GM18511 (cell line): ENCODE data around the gene CFAP251.
"Not testable (repeated sequence)": the region's sequence is repeated elsewhere in the genome, so short reads cannot be mapped to it uniquely, and the experiment has no call there.

ENCODE experiments used
- ATAC-seq: cut with Tn5 transposase; IDR thresholded peaks from one replicate; pipeline ENCODE4 v1.9.1; 2021; ENCODE audit warnings: mild to moderate bottlenecking, moderate library complexity; ENCODE audit not compliant: unreplicated experiment

Gene CFAP251

DNA sequence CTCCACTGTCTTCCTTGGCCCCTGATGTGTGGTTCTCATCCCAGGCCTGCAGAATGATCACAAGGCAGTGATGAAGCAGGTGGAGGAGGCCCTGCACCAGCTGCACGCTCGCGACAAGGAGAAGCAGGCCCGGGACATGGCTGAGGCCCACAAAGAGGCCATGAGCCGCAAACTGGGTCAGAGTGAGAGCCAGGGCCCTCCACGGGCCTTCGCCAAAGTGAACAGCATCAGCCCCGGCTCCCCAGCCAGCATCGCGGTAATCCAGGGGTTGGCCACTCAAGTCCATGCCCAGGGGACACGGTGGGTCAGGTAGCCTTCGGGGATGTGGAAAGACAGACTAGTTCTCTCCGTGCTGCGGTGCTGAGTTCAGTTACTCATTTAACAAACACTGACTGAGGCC is 18.8 kb upstream of the CFAP251 start:
- ATAC-seq = no peak

DNA sequence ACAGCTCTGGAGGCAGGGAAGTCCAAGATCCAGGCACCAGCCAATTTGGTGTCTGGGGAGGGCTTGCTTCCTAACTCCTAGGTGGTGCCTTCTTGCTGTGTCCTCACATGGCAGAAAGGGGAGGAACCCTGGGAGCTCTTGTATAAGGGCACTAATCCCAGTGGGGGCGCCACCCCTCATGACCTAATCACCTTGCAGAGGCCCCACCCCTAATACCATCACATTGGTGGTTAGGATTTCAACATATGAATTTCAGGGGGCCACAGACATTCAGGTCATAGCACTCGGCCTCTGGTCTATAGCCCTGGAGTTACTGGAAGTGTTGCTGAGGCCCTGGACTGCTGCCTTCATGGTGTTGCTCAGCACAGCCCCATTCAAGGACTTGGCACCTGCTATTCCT is 15.2 kb upstream of the CFAP251 start:
- no peak for ATAC-seq

DNA sequence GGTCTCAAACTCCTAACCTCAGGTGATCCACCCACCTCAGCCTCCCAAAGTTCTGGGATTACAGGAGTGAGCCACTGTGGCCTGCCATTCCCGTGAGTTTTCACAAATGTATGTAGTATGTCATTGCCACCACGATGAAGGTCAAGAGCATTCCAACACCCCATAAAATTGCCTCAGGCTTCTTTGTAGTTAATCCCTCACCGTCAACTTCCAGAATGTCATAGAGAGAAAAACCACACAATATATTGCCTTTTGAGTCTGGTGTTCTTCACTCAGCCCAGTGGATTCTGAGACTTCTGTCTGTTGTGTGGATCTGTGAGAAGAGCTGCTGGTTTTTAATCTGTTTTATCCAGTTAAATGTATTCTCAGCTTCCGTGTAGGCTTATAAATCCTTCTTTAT is 12.6 kb upstream of the CFAP251 start:
- ATAC-seq = no peak

DNA sequence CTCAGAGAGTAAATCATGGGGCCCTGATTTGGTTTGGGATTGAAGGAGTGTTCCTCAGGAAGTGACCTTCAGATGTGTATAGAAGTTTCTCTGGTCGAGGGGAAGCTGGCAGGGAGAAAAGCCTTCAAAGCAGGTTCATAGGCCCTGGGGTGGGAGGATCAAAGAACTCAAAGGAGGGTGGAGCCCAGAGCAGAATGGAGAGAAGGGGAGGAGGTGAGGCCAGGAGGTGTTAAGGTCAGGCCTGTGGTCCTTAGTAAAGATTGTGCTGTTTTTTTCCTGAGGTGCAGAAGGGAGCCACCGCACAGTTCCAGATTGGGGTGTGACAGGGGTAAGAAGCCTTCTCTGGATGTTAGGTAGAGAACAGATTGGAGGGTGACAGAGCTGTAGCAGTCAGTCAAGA is 9.7 kb upstream of the CFAP251 start:
- no peak for ATAC-seq

DNA sequence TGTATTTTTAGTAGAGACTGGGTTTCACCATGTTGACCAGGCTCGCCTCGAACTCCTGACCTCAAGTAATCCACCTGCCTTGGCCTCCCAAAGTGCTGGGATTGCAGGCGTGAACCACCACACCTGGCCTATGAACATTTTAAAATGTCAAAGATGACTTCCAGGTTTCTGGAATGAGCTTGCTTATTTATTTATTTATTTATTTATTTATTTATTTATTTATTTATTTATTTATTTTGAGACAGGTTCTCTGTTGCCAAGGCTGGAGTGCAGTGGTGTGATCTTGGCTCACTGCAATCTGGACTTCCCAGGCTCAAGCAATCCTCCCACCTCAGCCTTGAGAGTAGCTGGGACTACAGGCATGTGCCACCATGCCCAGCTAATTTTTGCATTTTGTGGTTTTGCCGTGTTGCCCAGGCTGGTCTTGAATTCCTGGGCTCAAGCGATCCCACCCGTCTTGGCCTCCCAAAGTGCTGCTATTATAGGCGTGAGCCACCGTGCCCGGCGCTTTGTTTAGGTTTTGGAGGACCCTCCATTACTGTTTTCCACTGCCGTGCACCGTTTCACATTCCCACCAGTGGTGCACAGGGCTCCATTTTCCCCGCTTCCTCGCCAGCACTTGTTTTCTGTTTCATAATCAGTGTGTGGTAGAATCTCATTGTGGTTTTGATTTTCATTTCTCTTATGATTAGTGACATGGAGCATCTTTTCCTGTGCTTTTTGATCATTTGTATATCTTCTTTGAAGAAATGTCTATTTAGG is 6.4 kb upstream of the CFAP251 start:
- ATAC-seq = peak; percentile 52

DNA sequence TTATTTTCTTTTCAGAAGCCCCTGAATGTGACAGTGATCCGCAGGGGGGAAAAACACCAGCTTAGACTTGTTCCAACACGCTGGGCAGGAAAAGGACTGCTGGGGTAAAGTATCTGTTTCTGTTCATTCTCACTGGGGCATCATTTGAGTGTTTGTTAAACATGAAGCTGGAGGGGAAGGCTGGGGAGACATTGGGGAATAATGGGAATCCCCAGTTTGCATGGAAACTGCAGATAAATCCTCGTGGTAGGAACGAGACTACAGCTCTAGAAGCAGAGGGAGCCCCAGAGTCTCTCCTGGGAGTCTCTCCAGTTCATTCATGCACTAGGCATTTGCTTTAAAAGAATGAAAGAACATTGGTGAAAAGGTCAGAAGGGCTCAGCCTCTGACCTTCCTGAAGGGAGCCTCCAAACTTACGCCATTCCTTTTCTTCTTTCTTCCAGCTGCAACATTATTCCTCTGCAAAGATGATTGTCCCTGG is 2.5 kb upstream of the CFAP251 start:
- ATAC-seq = no peak

DNA sequence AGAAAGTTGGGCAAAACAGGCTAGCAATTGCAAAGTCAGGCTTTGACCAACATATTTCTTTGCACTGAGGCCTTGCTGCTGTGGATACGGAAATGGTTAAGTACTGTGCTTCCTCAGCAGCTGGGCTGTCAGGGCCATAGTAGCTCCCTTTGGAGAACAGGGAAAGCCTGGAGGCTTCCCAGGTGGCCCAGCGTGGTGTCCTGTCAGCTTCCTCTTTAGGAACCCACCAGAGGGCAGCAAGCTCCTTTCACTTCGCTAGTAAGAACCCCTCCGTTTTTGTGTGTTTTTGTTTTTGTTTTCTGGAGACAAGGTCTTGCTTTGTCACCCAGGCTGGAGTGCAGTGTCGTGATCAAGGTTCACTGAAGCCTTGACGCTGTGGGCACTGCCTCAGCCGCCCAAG is 1.7 kb upstream of the CFAP251 start:
- ATAC-seq = no peak

DNA sequence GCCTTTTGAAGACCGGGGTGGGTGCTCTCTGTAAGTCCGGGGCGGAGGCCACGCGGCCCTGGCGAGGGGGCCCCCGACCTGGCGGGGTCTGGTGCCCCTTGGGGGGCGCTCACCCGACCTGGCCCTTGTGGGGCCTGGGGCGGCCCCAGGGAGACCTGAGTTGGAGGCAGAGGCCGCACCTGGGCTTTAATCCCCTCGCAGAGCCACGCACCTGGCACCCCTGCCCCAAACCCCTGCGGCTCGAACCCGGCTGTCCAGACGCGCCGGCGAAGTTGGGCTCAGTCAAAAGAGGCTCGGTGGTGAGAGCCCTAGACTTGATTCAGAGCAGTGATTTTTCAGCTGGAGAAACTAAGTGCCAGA is 267 bp downstream of the CFAP251 start:
- peak; percentile 36 for ATAC-seq

DNA sequence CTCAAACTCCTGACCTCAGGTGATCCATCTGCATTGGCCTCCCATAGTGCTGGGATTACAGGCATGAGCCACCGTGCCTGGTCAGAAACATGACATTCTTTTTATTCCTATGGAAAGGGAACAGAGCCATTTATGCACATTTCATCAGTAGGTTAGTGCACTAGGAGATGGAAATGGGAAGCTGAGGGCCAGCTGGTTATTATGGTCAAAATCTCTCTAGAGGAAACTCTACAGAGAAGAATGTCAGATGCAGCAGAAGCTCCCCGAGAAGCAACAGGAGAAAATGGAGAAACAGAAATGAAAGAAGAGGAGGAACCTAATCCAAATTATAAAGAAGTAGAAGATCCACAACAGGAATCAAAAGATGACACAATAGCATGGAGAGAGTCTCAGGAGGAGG is 2.7 kb downstream of the CFAP251 start:
- ATAC-seq = no peak

DNA sequence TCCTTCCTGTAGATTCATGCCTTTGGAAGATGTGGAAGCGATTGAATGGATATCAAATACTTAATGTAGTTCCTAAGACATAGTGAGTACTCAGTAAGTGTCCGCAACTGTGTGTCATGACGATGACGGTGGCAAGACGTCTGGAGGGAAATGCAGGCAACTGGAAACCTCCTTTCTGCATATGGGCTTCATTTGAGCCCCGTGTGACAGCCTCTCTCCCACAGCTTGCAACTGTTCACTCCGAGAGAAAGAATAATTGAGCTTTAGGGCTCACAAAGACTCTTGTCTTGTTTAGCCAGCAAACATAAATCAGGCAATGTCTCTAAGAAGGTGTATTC is 6.9 kb downstream of the CFAP251 start:
- ATAC-seq = no peak

DNA sequence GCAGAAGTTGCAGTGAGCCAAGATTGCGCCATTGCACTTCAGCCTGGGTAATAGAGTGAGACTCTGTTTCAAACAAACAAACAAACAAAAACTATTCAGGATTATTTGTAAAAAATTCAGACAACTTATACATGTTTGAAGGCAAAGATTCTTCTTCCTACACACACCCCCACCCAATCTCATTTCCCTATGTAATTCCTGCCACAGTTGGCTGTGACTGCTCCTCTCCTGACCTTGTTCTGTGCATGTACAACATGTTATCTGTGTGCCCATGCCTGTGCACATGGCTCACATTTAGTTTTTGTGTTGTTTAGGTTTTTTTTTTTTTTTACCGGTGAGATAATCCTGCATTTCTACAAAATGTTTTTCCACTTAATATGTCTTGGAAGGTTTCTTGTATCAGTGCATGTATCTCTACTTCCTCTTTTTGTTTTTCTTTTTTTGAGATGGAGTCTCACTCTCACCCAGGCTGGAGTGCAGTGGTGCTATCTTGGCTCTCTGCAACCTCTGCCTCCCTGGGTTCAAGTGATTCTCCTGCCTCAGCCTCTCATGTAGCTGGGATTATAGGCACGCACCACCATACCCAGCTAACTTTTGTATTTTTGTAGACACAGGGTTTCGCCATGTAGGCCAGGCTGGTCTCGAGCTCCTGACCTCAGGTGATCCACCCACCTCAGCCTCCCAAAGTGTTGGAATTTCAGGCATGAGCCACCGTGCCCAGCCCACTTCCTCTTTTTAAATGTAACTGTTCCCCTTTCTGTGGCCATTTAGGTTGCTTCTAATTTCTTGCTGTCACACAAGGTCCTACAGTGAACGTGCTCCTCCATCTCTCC is 8.7 kb downstream of the CFAP251 start:
- ATAC-seq = no peak

DNA sequence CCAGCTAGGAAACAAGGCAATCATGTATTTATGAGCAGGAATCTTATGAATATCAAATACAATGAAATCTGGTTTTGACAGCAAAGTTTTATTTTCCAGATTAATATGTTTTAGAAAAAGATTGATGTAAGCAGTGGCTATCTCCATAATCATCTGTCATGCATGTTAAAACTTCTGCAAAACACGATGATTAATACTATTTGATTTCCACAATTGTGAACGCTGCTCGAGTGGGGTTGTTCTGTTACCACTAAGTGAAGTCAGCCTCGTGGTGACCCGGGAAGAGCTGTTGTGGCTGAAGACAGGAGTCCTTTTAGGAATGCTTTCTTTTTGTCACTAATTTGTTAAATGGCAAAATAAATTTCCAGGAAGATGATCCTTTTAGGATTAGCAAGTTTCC is 9.4 kb downstream of the CFAP251 start:
- ATAC-seq = no peak

DNA sequence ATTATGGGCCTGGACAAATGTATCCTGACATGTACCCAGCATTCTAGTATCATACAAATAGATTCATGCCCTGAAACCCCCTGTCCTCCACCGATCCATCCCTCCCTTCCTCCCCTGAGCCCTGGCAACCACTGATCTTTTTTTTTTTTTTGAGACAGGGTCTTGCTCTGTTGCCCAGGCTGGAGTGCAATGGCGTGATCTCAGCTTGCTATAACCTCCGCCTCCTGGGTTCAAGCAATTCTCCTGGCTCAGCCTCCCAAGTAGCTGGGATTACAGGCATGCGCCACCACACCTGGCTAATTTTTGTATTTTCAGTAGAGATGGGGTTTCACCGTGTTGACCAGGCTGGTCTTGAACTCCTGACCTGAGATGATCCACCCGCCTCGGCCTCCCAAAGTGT is 11.2 kb downstream of the CFAP251 start:
- ATAC-seq = not testable (repeated sequence)

DNA sequence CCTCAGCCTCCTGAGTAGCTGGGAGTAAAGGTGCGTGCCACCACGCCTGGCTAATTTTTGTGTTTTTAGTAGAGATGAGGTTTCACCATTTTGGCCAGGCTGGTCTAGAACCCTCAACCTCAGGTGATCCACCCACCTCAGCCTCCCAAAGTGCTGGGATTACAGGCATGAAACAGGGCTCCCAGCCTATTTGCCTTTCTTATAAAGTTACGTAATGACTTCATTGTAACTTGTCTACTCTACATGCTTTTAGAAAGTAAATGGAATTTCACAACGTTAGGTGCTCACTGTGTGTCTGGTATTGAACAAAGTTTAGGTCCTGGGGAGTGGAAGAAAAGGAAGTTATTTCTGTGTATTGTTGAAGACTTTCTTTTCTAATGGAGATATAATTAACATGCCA is 12.5 kb downstream of the CFAP251 start:
- no peak for ATAC-seq

DNA sequence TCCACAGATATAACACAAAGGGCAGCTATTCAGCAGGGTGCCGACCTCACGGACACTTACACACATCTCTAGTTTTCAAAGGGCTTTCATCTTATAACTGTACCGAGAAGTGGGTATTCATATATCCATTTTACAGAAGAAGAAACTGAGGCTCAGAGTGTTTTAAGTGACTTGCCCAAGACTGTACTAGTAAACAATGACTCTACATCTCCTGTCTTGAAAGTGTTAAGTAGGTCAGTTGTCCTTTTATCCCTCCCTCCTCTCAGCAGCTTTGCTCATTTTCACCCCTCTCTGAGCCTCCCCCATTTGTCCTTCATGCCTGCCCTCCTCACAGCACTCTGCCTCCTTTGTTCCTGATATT is 13.8 kb downstream of the CFAP251 start:
- no peak for ATAC-seq

DNA sequence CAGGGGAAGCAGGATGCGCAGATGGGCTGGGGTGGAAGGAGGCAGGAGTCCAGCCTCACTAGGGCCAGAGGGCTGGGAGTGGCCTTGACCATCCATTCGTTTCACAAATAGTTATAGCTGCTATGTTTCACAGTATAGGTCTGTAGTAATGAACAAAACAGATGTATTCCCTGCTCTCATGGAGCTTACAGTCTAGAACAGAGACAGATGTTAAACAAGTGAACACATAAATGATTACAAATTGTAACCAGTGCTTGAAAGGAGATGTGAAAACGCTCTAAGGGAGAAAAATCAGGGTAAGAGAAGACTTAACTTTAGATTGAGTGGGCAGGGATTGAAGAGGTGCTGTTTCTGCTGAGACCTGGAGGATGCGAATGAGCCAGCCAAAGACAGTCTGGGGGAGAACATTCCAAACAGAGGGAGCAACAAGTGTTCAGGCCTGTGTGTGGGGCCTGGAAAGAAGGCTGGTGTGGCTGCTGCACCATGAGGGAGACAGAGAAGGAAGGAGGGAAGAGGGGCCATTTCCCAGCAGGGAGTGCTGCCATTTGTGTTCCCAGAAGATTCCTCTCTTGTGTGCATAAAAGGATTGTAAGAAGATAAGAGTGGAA is 14.6 kb downstream of the CFAP251 start:
- no peak for ATAC-seq

DNA sequence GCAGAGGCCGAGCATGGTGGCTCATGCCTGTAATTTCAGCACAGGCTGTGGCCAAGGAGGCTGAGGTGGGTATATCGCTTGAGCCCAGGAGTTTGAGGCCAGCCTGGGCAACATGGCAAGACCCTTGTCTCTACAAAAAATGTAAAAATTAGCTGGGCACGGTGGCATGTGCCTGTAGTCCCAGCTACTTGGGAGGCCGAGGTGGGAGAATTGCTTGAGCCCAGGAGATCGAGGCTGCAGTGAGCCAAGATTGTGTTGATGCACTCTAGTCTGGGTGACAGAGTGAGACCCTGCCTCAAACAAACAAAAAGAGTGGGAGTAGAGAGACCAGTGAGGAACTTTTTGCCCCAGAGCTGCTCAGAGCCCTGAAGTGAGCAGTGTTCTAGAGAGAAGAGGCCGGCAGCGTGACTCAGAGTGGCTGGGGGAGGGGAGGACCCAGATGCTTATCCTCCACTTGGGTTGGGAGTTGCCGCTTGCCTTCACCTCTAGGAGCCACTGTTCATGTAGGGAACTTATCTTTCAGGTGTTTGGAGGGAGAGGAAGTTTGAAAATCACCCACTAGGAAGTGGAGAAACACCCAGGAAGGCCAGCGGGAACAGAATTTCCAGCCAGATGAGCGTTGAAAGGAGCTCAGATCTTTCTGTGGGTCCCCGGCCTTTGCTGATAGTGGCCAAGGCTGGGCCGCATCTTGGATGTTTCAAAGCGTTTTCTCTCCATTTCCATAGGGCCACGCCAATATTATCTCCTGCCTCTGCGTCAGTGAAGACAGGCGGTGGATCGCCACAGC is 15.3 kb downstream of the CFAP251 start:
- no peak for ATAC-seq

DNA sequence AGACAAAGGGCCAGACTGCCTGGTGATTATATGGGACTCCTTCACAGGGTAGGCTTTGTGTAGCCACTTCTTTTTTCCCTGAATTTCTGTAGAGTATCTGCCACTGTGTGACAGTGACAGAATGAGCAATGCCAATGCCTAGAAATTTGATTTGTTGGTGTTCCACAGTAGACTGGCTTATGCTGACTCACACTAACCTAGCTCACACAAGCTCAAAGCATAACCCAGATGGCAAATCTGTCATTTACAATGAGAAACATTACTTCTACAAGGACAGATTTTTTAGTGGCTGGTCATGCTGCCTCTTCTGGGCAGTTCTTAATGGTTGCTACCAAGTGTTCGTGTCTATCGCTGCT is 15.9 kb downstream of the CFAP251 start:
- no peak for ATAC-seq

DNA sequence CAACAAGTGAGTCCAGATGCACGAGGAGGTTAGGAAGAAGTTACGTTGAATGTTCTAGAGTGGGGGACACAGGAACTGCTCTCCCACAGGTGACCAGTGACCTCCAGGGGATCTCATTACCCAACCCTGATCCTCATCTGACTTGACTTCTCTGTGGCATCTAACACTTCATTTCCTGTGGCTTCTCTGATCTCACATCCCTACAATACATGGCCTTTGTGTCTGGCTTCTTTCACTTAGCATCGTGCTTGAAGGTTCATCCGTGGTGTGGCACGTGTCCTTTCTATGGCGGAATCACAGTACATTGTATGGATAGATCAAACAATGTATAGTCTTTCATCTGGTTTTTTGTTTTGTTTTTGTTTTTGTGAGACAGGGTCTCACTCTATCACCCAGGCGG is 19.3 kb downstream of the CFAP251 start:
- ATAC-seq = no peak

DNA sequence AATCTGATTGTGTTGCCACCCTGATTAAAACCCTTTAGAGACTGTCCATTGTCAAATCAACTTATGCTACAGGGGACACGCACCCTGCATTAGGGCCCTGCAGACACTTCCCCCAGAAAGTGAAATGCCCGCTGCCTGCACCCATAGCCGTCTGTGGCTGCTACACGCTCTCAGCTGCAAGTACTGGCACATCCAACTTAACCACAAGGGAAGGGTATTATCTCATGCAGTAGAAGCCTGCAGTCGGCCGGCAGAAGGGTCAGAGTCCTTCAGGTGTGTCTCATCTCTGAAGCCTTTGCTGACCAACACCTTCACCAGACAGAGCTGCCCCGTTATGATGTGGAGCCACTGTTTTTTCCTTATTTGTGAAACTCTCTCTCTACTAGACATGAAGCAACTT is 20.8 kb downstream of the CFAP251 start:
- peak; percentile 75 for ATAC-seq

DNA sequence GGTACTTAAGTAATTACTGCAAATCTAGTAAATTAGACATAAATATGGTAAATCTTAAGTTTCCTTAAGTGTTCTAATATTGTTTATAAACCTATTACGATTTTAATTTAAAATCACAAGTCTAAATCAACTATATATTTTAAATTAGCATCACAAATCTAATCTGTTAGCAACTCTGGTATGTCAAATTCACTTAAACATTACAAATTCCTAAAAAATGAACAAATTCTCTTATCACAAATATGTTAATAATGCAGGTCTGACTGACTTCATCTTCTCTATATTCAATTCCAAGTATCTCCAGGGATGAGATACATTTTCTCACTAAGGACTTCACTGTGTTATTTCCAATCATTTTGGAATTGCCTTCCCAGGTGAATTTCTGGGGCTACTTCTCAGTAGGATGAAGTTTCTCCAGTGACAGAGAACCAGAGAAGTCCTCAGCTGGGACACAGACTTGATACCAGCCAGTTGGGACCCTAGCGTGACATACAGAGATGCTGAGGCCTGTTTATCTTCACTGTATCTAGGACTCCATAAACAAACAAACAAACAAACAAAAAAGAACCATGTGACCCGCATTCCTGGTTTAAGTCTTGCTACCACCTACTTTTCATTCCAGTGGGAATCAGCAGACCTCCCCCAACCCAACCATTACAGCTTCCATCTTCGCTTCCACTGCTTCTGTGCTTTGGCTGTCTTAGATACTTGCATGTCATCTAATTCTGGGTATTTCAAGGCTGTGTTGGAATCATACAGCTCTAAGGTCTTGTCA is 21.8 kb downstream of the CFAP251 start:
- no peak for ATAC-seq
